GM19239 (cell line): ENCODE data around the gene TWIST2.

Experiments used
- DNase-seq: peaks from one replicate; pipeline ENCODE4 v3.0.0; 2011; ENCODE audit warnings: low spot score; ENCODE audit not compliant: insufficient read length
- FAIRE-seq: peaks from 2 replicates; lab custom pipeline; 2011; peaks lifted over from hg19 to GRCh38; lab: Jason Lieb, UNC

Gene TWIST2

DNA sequence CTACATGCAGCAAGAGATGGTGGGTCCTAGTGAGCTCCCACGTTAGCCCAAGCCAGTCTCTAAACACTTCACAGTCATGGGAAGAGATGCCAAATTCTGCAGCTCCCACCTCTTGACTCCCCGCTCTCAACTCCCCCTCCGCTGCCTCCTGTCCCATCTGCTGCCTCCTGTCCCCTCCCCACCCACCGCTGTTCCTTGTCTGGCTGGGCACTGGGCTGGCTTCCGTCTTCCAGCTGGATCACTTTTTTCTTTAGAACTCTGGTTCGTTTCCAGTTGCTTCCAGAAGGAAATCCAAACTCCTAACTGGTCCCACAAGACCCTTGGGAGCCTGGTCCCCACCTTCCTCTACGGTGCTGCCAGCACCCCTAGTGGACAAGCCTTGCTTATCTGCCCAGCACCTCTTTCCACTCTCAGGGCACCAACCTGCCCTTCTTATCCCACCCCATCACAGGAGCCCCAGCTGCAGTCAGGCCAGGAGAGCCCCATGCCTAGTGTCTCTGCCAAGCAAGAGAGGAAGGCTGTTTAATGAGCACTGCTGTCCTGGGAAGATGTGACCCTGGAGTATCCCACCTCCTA is 12.1 kb upstream of the TWIST2 start:
- FAIRE-seq (no peak), DNase-seq (no peak)

- FAIRE-seq: no peak
- no peak for DNase-seq
These were observed 9.0 kb upstream of the TWIST2 start for GRCh38 chr2:238838786-238839327.

- no peak for FAIRE-seq
These were observed 8.5 kb upstream of the TWIST2 start for GRCh38 chr2:238839428-238839827.

GRCh38 chr2:238841542-238842164 is 6.2 kb upstream of the TWIST2 start:
- FAIRE-seq (no peak), DNase-seq (no peak)

More at GRCh38 chr2:238839428-238839827, 8.5 kb upstream of the TWIST2 start:
- no peak for DNase-seq

- DNase-seq (no peak), FAIRE-seq (no peak)
These were observed 4.4 kb upstream of the TWIST2 start for GRCh38 chr2:238843476-238843875.

- DNase-seq: no peak
- no peak for FAIRE-seq
These were observed 2.1 kb upstream of the TWIST2 start for GRCh38 chr2:238845583-238846377.

DNA sequence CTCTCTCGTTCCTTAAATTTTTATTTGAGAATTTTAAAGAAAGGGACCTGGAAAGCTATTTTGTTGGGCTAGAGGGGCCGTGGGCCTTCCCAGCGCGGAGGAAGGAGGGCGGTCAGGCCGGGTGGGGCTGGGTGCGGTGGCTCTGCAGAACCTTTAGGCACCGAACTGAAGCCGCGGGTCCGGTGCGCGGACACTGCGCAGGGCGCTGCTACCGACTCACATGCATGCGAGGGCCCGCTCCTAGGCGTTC is 1.6 kb upstream of the TWIST2 start:
- no peak for FAIRE-seq

GRCh38 chr2:238846628-238847418 is 1.1 kb upstream of the TWIST2 start:
- FAIRE-seq (no peak), DNase-seq (no peak)

More for the DNA sequence above, 1.6 kb upstream of the TWIST2 start:
- DNase-seq: no peak

DNA sequence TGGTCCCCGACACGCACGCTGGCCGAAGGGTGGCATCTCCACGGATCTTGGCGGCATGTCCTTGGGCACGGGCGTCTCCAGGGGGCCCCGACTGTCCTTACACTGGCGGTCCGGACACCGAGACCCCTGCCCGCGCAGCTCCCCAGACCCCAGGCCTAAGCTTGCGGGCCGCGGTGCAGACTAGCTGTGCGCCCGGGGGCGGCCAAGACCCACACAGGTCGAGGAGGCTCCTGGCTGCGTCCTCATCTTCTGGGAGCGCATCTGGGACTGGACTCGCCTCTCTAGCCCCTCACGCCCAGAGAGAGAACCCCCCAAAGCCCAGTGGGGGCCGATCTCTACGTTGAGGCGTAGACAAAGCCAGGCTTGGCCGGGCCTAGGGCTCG is 475 bp upstream of the TWIST2 start:
- no peak for FAIRE-seq
- DNase-seq: no peak

DNA sequence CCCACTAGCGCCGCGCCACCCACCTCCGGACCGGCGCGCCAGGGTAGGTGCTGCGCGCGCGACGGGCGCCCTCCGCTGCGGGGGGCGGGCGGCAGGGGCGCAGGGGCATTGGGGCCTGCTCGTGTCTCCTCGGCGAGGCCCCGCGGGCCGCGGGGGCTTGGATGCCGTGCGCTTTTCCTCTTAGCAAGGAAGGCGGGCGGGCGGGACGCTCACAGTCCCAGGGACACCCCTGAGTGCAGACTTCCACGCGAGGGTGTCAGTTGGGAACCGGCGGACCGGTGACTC is 748 bp downstream of the TWIST2 start:
- DNase-seq (no peak), FAIRE-seq (no peak)

GRCh38 chr2:238848976-238849853 is 1.3 kb downstream of the TWIST2 start:
- no peak for FAIRE-seq

DNA sequence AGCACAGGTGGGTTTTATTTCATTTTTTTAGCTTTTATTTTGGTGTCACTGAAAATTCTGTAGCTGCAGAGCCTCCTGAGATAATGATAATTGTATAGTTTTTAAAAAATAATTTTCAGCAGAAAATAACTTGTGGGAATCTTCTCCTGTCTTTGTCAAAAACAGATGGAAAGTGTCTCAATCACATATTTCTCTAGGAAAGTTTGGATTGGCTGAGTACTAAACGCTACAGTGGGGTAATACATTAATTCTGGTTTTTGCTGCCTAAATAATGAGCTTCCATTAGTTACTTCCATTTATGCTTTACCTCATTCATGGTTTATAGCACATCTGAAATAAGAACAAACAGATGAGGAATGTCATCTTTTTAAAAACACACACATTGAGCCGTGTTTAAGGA is 2.2 kb downstream of the TWIST2 start:
- FAIRE-seq: no peak
- DNase-seq: no peak

More at GRCh38 chr2:238848976-238849853, 1.3 kb downstream of the TWIST2 start:
- no peak for DNase-seq

DNA sequence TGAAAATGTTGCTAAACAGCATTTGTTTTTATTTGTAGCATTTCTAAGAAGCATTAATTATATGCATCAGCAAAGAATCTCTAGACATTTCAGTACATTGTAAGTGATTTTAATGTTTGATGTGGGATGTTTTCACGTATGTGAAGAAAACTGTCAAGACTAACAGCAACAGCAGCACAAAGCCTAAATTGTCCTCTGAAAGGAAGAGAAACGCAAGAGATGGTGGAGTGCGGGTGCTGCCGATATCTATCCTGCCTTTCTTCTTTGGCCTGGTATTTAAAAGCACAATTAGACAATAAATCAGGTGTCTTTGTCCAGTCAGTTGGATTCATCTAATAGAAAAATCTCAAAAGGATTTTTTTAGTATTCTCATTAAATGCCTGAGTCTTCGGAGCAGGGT is 3.1 kb downstream of the TWIST2 start:
- DNase-seq (no peak), FAIRE-seq (no peak)

DNA sequence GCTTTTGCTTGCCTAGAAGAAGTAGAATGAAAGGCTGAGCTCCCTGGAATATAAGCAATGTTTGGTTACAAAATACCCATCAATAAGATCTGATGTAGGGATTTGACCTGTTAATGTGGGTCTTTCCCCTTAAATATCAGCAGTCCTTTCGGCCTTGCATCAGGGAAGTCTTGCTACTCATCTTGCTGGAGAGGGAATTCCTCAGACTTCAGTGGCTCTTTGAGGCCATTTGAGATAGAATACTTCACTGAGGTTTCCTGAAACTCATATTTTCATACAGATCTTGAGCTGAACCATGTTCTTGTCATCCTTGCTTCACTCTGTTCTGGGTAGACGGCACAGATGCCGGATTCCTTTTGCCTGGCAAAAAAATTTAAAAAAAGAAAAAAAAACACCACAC is 3.9 kb downstream of the TWIST2 start:
- DNase-seq (no peak), FAIRE-seq (no peak)

GRCh38 chr2:238852206-238852869 is 4.5 kb downstream of the TWIST2 start:
- DNase-seq: no peak
- FAIRE-seq: no peak

DNA sequence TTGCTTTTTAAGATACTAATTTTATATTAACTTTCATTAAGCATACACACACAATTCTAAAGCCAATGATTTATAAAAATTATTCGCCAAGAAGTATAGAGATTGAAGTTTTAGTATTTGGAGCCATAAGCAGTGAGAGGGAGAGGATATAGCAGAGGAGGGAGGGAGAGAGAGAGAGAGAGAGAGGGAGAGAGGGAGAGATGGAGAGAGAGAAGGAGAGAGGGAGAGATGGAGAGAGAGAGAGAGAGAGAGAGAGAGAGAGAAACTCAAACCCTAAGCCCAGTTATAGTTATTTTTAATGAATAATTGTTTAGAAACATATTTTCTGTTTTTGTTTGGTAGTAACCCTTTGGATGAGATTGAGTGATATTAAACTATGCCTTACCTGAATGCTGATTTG is 5.3 kb downstream of the TWIST2 start:
- FAIRE-seq (no peak), DNase-seq (no peak)

DNA sequence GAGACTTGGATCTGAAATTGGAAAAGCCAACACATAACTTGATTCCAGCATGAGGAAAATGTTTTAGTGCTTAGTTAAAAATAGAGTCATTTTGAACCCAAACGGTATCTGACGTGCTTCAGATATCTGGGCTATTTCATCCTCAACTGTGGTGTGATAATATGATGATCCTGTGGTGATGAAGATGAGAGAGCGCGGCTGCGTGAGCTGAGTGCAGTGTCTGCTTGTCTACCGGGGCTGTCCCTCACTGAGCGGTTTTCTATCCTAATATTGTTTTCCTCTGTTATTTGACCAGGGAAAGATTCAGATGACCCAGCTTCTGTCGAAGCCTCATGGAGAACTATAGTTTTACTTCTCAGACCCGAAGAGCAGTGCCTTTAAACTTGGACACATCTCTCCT is 5.8 kb downstream of the TWIST2 start:
- DNase-seq (no peak), FAIRE-seq (no peak)

DNA sequence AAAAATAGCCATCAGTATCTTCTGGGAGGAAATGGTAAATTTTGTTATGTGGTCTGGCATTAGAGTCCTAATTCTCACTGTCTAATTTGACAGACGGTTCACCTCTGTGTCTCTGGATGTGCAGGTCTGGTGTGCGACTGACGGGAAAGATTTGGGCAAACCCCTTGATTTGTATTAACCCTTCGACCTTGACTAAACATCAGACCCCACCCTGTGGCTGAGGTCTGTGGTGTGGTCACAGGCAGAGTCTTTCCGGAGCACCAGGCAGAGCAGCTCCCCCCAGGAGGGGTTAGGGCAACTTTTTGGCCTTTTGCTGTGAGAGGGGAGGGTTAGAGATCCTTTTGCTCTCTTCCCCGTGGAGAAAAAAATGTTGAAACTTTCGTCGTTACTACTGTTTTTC is 6.4 kb downstream of the TWIST2 start:
- no peak for FAIRE-seq
- no peak for DNase-seq

GRCh38 chr2:238854699-238855229 is 6.9 kb downstream of the TWIST2 start:
- FAIRE-seq: no peak

More at GRCh38 chr2:238854699-238855229, 6.9 kb downstream of the TWIST2 start:
- DNase-seq: no peak
